Breast epithelium (tissue), 3 donors: Measurements from ENCODE around the gene KCTD19.

Experiments used
- CTCF ChIP-seq, 3 donors: fragments of 450-650 bp; IDR thresholded peaks; one replicate each; pipeline ENCODE4 v1.5.1; 2016 to 2017; ENCODE audit warnings: antibody characterized with exemption in 3 of 3, mild to moderate bottlenecking in 3 of 3, moderate library complexity in 3 of 3
- POLR2A ChIP-seq: fragments of 450-650 bp; IDR thresholded peaks from one replicate; pipeline ENCODE4 v1.6.1; 2016; ENCODE audit warnings: antibody characterized with exemption, mild to moderate bottlenecking, moderate library complexity
- POLR2AphosphoS5 ChIP-seq, 3 donors: sonication (generic); formaldehyde crosslinking; IDR thresholded peaks; one replicate each; pipeline ENCODE4 v1.6.1; 2017; ENCODE audit warnings: antibody characterized with exemption in 3 of 3

GRCh38 chr16:67259705-67260104 is 66.8 kb downstream of the KCTD19 start:
- TF ChIP-seq CTCF (IDR thresholded peaks at IDR 0.05) (no peak), POLR2AphosphoS5 (IDR thresholded peaks at IDR 0.05) (no peak), POLR2A (no peak)
